Measurements from ENCODE around the gene OTUD5. TPM values are rescaled to one million over a fixed set of nuclear protein-coding genes. Genes with fewer than 3 reads are reported as not detected.

The OTUD5 gene
- total and polyA plus RNA-seq, 10 donors, result 29.6 to 65.8 (median 55.1) TPM

- 1 to 38% (median 1%) methylated on average over 10 to 12 of the region's 12 CpGs for WGBS, 5 donors
- peak overlapping the region; percentile 53 to 85 (median 63) for H3K4me3 ChIP-seq
- intact Hi-C loops (cut with DNase I; ENCODE audit: low total_unique reads), result no loop called here
- H3K4me1 ChIP-seq, result peaks cover 0 to 56% (median 28%) of the 10 kb centered on the region in 6 donors
- no peaks in the 10 kb centered on the region for H3K27me3 ChIP-seq (replicated peaks in 1 of 7)
- TF ChIP-seq POLR2AphosphoS5 (IDR thresholded peaks at IDR 0.05) (no peak), CTCF (IDR thresholded peaks at IDR 0.05 in 8 of 11, conservative IDR thresholded peaks at IDR 0.05 in 3 of 11) (peak in 1 of 11 experiments; percentile 3), POLR2A (IDR thresholded peaks at IDR 0.05) (no peak)
- peak overlapping the region in 7 of 8 donors; percentile 81 to 90 (median 88) for H3K27ac ChIP-seq
- H3K9me3 ChIP-seq, result no peaks in the 10 kb centered on the region
- peaks cover 0 to 62% (median 19%) of the 10 kb centered on the region in 6 donors for H3K36me3 ChIP-seq
- DNase-seq, result no peak
Measured at GRCh38 chrX:48910926-48911411, 46.4 kb downstream of the OTUD5 start.

- Histone ChIP-seq H3K36me3 (peaks cover 0 to 62% (median 18%) of the 10 kb centered on the region in 6 donors), H3K27ac (no peak overlapping the region), H3K4me3 (no peak overlapping the region), H3K9me3 (no peaks in the 10 kb centered on the region), H3K27me3 (replicated peaks in 1 of 7) (no peaks in the 10 kb centered on the region), H3K4me1 (peaks cover 0 to 44% (median 18%) of the 10 kb centered on the region in 6 donors)
- intact Hi-C loops (cut with DNase I; ENCODE audit: low total_unique reads), result no loop called here
- WGBS, 5 donors, result 91 to 97% (median 93%) methylated on average over 7 to 17 of the region's 17 CpGs
- TF ChIP-seq CTCF (IDR thresholded peaks at IDR 0.05 in 8 of 11, conservative IDR thresholded peaks at IDR 0.05 in 3 of 11) (no peak), POLR2AphosphoS5 (IDR thresholded peaks at IDR 0.05) (peak; percentile 50 to 71 (median 63))
- DNase-seq, result no peak
Measured at GRCh38 chrX:48909703-48910294, 47.6 kb downstream of the OTUD5 start.

- H3K36me3 ChIP-seq, result peaks cover 0 to 62% (median 15%) of the 10 kb centered on the region in 6 donors
- no peaks in the 10 kb centered on the region for H3K9me3 ChIP-seq
- intact Hi-C loops (cut with DNase I; ENCODE audit: low total_unique reads), result no loop called here
- no peaks in the 10 kb centered on the region for H3K27me3 ChIP-seq (replicated peaks in 1 of 7)
- DNase-seq, result no peak
- TF ChIP-seq POLR2A (IDR thresholded peaks at IDR 0.05) (no peak), POLR2AphosphoS5 (IDR thresholded peaks at IDR 0.05) (no peak), CTCF (IDR thresholded peaks at IDR 0.05 in 8 of 11, conservative IDR thresholded peaks at IDR 0.05 in 3 of 11) (no peak)
- WGBS, 5 donors, result 67 to 88% (median 75%) methylated on average over 1 of the region's 1 CpG
- peaks cover 0 to 32% (median 10%) of the 10 kb centered on the region in 6 donors for H3K4me1 ChIP-seq
- H3K27ac ChIP-seq, result no peak overlapping the region
- H3K4me3 ChIP-seq, result no peak overlapping the region
Measured at GRCh38 chrX:48908600-48908999, 48.8 kb downstream of the OTUD5 start.

- intact Hi-C loops (cut with DNase I; ENCODE audit: low total_unique reads), result no loop called here
- 88 to 100% (median 92%) methylated on average over 1 to 20 of the region's 20 CpGs for WGBS, 5 donors
- Histone ChIP-seq H3K36me3 (peaks cover 0 to 87% (median 34%) of the 10 kb centered on the region in 6 donors), H3K4me3 (no peak overlapping the region), H3K9me3 (no peaks in the 10 kb centered on the region), H3K4me1 (peaks cover 0 to 5% (median 3%) of the 10 kb centered on the region in 6 donors), H3K27me3 (replicated peaks in 1 of 7) (no peaks in the 10 kb centered on the region), H3K27ac (no peak overlapping the region)
- TF ChIP-seq POLR2AphosphoS5 (IDR thresholded peaks at IDR 0.05) (peak in 1 of 3 donors; percentile 38), POLR2A (IDR thresholded peaks at IDR 0.05) (no peak)
- peak; percentile 74 for DNase-seq
Measured at GRCh38 chrX:48905090-48905790, 52.2 kb downstream of the OTUD5 start.
